ENCODE measurements around the gene LRRC58.
A peak's percentile ranks its signal among the peaks of the same experiment; 100 is the strongest.

LRRC58 gene

GRCh38 chr3:120357807-120358206 is 8.7 kb upstream of the LRRC58 start:
- H3K27me3 ChIP-seq (ENCODE audit: insufficient read depth, low read length) = peaks cover 4% of the 10 kb centered on the region; the same call in 1 of the 2 replicates
- H4K20me1 ChIP-seq (ENCODE audit: insufficient read depth, low read length) = no peaks in the 10 kb centered on the region
- H3K9me3 ChIP-seq (ENCODE audit: low read length) = no peaks in the 10 kb centered on the region
- TF ChIP-seq EZH2 (IDR thresholded peaks at IDR 0.05; ENCODE audit: borderline replicate concordance, low read length) = no peak
- TF ChIP-seq, protein P1, sequence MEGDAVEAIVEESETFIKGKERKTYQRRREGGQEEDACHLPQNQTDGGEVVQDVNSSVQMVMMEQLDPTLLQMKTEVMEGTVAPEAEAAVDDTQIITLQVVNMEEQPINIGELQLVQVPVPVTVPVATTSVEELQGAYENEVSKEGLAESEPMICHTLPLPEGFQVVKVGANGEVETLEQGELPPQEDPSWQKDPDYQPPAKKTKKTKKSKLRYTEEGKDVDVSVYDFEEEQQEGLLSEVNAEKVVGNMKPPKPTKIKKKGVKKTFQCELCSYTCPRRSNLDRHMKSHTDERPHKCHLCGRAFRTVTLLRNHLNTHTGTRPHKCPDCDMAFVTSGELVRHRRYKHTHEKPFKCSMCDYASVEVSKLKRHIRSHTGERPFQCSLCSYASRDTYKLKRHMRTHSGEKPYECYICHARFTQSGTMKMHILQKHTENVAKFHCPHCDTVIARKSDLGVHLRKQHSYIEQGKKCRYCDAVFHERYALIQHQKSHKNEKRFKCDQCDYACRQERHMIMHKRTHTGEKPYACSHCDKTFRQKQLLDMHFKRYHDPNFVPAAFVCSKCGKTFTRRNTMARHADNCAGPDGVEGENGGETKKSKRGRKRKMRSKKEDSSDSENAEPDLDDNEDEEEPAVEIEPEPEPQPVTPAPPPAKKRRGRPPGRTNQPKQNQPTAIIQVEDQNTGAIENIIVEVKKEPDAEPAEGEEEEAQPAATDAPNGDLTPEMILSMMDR (IDR thresholded peaks at IDR 0.05; ENCODE audit: low read length) = peak; percentile 18; the same call in 1 of the 2 replicates
- H3K79me2 ChIP-seq (ENCODE audit: insufficient read depth, low read length) = no peaks in the 10 kb centered on the region
- H3K4me2 ChIP-seq (ENCODE audit: low read length) = no peak overlapping the region
- H3K9ac ChIP-seq (ENCODE audit: low read length) = no peak overlapping the region
- no peaks in the 10 kb centered on the region for H3K9me2 ChIP-seq (ENCODE audit: low read depth, low read length)
- no peaks in the 10 kb centered on the region for H3K36me3 ChIP-seq (ENCODE audit: insufficient read depth, low read length)
- no peak overlapping the region for H3K27ac ChIP-seq (ENCODE audit: low read depth, low read length, poor library complexity, severe bottlenecking)
- H2AFZ ChIP-seq (ENCODE audit: low read length) = no peak overlapping the region
- H3K4me1 ChIP-seq (ENCODE audit: insufficient read depth, low read length, severe bottlenecking) = no peaks in the 10 kb centered on the region
- no peak overlapping the region for H3K4me3 ChIP-seq (ENCODE audit: low read depth, low read length, poor library complexity, severe bottlenecking)
- H3F3A ChIP-seq (ENCODE audit: insufficient read depth, low read length) = no peaks in the 10 kb centered on the region

GRCh38 chr3:120355486-120355885 is 6.3 kb upstream of the LRRC58 start:
- Histone ChIP-seq H3K9me3 (ENCODE audit: low read length) (no peaks in the 10 kb centered on the region), H3K27me3 (ENCODE audit: insufficient read depth, low read length) (peaks cover 3% of the 10 kb centered on the region; the same call in 1 of the 2 replicates), H3F3A (ENCODE audit: insufficient read depth, low read length) (no peaks in the 10 kb centered on the region), H3K9me2 (ENCODE audit: low read depth, low read length) (no peaks in the 10 kb centered on the region), H4K20me1 (ENCODE audit: insufficient read depth, low read length) (no peaks in the 10 kb centered on the region), H2AFZ (ENCODE audit: low read length) (no peak overlapping the region), H3K36me3 (ENCODE audit: insufficient read depth, low read length) (no peaks in the 10 kb centered on the region), H3K9ac (ENCODE audit: low read length) (no peak overlapping the region), H3K4me3 (ENCODE audit: low read depth, low read length, poor library complexity, severe bottlenecking) (no peak overlapping the region), H3K27ac (ENCODE audit: low read depth, low read length, poor library complexity, severe bottlenecking) (no peak overlapping the region), H3K4me2 (ENCODE audit: low read length) (no peak overlapping the region), H3K79me2 (ENCODE audit: insufficient read depth, low read length) (no peaks in the 10 kb centered on the region), H3K4me1 (ENCODE audit: insufficient read depth, low read length, severe bottlenecking) (peaks cover 2% of the 10 kb centered on the region)
- TF ChIP-seq EZH2 (IDR thresholded peaks at IDR 0.05; ENCODE audit: borderline replicate concordance, low read length) = no peak
- TF ChIP-seq, protein P1 (IDR thresholded peaks at IDR 0.05; ENCODE audit: low read length) = no peak

DNA sequence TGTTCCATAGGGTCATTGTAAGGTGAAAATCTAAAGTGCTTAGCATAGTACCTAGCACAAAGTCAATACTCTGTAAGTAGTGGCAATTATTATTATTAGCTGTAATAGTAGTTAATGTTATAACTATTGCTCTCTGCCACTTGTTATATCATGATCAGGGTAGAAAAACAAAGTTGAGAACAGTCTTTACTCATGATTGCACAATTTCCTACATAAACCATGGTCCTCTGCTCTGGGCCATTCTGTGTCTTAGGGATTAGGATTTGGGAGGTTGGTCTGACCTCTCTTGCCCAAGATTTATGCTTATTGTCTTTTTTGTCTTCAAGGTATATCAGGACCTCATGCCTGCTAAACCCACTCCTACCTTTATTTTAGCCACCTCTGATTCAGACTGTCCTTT is 4.3 kb upstream of the LRRC58 start:
- peaks cover 1% of the 10 kb centered on the region for H3K79me2 ChIP-seq (ENCODE audit: insufficient read depth, low read length)
- H4K20me1 ChIP-seq (ENCODE audit: insufficient read depth, low read length) = no peaks in the 10 kb centered on the region
- no peak overlapping the region for H3K4me3 ChIP-seq (ENCODE audit: low read depth, low read length, poor library complexity, severe bottlenecking)
- no peaks in the 10 kb centered on the region for H3K9me3 ChIP-seq (ENCODE audit: low read length)
- TF ChIP-seq, protein P1 (IDR thresholded peaks at IDR 0.05; ENCODE audit: low read length) = no peak
- no peak for TF ChIP-seq EZH2 (IDR thresholded peaks at IDR 0.05; ENCODE audit: borderline replicate concordance, low read length)
- peaks cover 13% of the 10 kb centered on the region for H3K4me1 ChIP-seq (ENCODE audit: insufficient read depth, low read length, severe bottlenecking)
- H3F3A ChIP-seq (ENCODE audit: insufficient read depth, low read length) = no peaks in the 10 kb centered on the region
- no peaks in the 10 kb centered on the region for H3K36me3 ChIP-seq (ENCODE audit: insufficient read depth, low read length)
- no peak overlapping the region for H2AFZ ChIP-seq (ENCODE audit: low read length)
- no peak overlapping the region for H3K27ac ChIP-seq (ENCODE audit: low read depth, low read length, poor library complexity, severe bottlenecking)
- no peaks in the 10 kb centered on the region for H3K27me3 ChIP-seq (ENCODE audit: insufficient read depth, low read length)
- H3K9me2 ChIP-seq (ENCODE audit: low read depth, low read length) = no peaks in the 10 kb centered on the region
- no peak overlapping the region for H3K4me2 ChIP-seq (ENCODE audit: low read length)
- no peak overlapping the region for H3K9ac ChIP-seq (ENCODE audit: low read length)

Data from OCI-LY1 (cell line).